GM12875 (cell line): Measurements from ENCODE around the gene FCGR3B.
"Not testable (repeated sequence)": the region's sequence is repeated elsewhere in the genome, so short reads cannot be mapped to it uniquely, and the experiment has no call there.

Source experiments
- H3K4me3 ChIP-seq: one replicate; pipeline ENCODE4 v1.5.1; 2011; ENCODE audit warnings: low read depth, low read length, control low read depth
- TF ChIP-seq, protein P1 (sequence below): IDR thresholded peaks from 2 replicates; pipeline ENCODE4 v1.5.1; 2011; ENCODE audit warnings: low read depth, mild to moderate bottlenecking, control low read depth, inconsistent platforms, low read length, moderate library complexity, borderline replicate concordance; ENCODE audit not compliant: insufficient read depth

The FCGR3B gene

DNA sequence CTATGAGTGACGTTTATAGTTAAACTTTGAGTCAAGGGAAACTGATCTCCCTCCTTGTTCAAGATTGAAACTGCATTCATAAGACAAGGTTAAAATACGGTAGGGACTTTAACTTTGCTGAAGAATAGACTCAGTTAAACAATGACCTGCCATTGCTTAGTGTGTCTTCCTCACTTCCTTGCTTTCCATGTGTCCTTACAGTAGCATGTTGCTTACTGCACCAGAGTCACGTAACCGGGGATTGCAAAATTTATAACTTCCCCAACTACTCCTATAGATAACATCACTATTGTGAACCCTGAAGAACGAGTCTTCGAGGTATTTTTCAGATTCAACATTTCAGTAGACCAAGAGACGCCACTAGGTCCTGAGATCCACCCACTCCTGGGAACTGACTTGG is 22.6 kb upstream of the FCGR3B start:
- H3K4me3 ChIP-seq = not testable (repeated sequence)

DNA sequence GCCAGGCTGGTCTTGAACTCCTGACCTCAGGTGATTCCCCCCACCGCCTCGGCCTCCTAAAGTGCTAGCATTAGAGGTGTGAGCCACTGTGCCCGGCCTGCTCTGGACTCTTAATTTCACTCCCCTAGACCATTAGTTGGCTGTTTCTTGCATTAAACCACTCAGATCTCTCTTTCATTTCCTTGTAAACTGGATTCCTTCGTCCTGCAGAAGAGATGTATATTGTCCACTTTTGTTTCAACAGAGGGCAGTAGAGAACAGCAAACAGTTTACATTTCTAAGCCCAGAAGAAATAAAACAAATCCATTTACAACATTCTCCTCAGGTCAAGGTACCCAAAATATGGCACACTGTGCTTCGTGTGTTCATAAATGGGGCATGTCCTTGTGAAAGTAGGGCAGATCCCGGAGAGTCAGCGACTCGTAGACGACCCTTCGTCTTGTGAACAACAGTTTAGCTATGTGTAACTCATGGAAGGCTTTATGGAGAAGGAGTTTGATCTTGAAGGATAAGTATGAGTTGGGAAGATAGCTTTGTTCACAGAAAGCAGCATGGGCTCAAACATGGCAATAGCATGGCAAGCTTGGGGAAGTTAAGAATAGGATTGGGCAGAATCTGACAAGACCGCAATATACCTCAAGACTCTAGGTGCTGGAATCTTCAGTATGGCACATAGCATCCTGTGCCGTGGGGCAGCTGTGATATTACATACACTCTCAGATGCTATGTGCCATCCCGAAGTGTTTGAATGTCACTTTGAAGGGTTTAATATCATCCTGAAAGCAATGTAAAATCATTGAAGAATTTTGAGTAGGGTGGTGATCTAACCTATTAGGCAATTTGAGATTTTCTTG is 16.8 kb upstream of the FCGR3B start:
- TF ChIP-seq, protein P1, sequence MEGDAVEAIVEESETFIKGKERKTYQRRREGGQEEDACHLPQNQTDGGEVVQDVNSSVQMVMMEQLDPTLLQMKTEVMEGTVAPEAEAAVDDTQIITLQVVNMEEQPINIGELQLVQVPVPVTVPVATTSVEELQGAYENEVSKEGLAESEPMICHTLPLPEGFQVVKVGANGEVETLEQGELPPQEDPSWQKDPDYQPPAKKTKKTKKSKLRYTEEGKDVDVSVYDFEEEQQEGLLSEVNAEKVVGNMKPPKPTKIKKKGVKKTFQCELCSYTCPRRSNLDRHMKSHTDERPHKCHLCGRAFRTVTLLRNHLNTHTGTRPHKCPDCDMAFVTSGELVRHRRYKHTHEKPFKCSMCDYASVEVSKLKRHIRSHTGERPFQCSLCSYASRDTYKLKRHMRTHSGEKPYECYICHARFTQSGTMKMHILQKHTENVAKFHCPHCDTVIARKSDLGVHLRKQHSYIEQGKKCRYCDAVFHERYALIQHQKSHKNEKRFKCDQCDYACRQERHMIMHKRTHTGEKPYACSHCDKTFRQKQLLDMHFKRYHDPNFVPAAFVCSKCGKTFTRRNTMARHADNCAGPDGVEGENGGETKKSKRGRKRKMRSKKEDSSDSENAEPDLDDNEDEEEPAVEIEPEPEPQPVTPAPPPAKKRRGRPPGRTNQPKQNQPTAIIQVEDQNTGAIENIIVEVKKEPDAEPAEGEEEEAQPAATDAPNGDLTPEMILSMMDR = peak; percentile 36; the same call in 1 of the 2 replicates
- not testable (repeated sequence) for H3K4me3 ChIP-seq

DNA sequence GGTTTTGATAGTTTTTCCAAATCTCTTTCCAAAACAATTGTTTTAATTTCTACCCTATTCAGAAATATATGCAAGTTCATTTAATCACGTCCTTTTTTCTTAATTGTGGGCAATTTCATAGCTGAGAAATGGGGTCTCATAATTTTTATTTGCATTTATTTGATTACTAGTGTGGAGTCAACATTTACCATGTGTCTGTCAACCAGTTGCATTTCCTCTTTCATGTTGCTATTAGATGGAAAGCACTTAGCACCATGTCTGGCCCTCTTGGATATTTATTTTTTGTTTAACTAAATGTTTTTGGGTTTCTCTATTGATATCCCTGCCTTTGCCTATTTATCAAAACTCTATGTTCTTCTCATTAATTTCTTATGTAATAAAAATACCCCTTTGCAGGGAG is 13.9 kb upstream of the FCGR3B start:
- not testable (repeated sequence) for H3K4me3 ChIP-seq

DNA sequence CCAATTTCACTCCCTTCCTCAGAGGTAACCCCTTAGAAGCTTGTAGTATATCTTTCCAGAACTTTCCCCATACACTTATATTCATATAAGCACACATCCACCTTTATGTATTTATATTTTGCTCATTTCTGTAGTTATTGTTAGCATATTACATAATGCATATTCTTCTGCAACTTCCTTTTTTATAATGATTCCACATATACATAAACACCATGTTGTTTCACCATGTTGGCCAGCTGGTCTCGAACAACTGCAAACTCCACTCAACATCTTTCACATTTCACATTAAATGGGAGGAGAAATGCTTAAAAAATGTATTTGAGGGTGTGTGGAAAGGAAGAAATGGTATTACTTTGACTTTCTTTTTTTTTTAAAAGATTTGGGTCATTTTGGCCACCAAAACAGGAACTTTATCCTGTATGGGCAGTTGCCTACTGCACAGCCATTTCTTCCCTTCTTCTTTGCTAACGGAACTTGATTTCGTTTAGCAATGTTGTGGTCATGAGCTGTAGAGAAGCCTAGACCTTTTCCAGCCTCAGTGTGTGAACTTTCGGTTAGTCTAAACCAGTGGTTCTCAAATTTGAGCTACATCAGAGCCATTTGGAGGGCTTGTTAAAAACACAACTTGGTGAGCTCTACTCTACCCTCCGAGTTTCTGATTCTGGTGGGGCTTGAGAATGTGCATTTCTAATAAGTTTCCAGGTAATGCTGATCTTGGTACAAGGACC is 12.7 kb upstream of the FCGR3B start:
- not testable (repeated sequence) for H3K4me3 ChIP-seq

DNA sequence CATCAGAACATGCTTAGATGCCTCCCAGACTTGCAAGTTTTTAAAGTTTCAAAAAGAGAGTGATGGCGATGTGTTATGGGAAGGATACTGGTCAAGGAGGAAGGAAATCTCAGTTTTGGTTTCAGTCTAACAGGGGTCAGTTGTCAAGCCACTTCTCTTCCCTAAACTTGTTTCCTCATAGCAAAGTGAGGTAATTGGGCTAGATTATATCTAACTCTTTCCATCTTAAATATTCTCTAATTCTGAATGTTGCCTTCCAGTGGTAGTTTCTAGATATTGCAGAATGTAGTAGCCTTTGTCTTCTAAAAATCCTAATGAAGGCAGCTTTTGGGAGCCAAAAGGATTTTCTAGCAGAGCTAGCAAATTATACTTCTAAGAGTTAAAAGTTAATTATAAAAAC is 11.7 kb upstream of the FCGR3B start:
- not testable (repeated sequence) for H3K4me3 ChIP-seq

DNA sequence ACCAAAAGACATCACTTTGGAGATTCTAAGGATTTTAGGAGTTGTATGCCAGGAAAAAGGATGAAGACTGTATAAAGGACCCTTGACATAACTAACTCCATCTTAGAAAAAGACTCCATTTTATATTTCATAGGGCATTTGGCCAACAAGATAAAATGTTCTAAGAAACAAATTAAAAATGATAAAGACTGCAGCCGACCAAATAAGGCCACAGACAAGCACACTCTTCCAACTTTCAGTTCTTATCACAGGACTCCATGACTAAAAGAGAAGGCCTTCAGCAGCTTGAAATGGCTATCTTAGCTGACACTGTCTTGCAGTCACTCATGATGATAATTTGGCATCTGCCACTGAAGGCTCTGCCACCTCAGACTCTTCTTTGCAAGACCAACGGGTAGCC is 8.2 kb upstream of the FCGR3B start:
- H3K4me3 ChIP-seq = not testable (repeated sequence)

DNA sequence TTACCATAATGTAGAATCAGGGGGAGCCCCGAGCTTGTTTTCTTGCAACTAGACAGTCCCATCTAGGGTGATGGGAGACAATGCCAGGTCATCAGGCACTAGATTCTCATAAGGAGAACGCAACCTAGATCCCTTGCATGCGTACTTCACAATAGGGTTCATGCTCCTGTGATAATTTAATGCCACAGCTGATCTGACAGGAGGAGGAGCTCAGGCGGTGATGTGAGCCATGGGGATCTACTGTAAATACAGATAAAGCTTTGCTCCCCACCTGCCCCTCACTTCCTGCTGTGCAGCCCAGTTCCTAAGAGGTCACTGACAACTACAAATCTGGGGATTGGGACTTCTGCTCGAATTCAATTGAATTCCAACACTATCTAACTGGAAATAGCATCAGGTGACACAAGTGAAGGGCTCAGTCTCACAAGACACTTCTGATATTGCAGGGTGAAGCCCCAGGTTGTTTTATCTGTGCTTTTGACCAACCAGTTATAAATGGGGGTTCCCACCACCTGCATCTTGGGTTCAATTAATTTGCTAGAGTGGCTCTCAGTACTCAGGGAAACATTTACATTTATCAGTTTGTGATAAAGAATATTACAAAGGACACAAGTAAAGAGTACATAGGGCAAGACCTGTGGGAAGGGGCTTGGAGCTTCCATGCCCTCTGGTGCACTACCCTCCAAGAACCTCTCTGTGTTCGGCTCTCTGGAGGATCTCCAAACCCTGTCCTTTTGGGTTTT is 7.4 kb upstream of the FCGR3B start:
- not testable (repeated sequence) for H3K4me3 ChIP-seq

DNA sequence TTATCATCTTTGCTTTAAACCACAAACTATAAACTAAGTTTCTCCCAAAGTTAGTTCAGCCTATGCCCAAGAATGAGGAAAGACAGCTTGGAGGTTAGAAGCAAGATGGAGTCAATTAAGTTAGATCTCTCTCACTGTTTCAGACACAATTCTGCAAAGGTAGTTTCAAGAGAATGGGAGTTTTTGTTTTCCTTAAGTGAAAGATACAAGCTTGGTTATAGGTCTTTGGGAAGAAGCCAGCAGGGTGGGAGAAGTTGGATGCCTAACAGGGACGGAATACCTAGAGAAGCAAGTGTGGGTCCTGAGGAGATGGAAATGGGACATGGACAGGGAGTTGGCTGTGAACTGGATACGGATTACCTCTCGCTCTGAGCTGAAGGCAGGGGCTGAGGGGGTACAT is 6.0 kb upstream of the FCGR3B start:
- not testable (repeated sequence) for H3K4me3 ChIP-seq

DNA sequence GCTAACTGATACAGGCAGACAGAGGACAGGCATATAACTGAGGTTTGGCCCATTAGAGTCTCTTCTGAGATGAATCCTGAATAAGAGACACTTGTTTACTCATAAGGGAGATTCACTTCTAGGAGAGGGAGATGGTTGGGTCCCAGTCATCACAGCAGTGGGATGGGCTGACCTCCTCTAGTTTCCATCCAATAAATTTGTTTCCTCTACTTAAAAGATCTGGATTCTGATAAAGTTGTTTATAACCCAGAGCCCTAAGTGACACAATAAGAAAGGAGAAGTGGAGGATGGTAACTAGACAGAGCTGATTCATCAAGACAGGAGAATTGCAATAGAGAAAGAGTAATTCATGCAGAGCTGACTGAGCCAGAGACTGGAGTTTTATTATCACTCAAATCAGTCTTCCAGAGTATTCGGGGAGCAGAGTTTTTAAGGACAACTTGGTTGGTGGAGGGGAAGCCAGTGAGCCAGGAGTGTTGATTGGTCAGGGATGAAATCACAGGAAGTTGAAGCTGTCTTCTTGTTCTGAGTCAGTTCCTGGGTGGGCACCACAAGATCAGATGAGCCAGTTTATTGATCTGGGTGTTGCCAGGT is 5.3 kb upstream of the FCGR3B start:
- not testable (repeated sequence) for H3K4me3 ChIP-seq

DNA sequence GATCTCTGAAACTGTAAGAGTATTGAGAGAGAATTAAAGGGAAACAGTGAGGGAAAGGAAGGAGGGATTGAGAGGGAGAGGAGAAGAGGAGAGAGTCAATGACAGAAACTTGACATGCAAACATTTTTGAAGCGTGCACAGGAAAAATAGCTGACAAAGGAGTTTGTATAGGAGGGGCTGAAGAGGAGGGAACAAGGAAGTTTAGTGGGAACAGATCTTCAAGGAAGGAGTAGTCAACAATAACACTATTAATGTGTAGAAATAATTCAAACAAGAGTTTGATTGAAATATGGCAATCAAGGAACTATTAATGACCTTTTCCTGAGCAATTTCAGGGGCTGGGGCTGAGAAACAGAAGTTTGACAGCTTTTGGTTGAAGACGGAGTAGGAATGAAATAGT is 4.0 kb upstream of the FCGR3B start:
- not testable (repeated sequence) for H3K4me3 ChIP-seq

DNA sequence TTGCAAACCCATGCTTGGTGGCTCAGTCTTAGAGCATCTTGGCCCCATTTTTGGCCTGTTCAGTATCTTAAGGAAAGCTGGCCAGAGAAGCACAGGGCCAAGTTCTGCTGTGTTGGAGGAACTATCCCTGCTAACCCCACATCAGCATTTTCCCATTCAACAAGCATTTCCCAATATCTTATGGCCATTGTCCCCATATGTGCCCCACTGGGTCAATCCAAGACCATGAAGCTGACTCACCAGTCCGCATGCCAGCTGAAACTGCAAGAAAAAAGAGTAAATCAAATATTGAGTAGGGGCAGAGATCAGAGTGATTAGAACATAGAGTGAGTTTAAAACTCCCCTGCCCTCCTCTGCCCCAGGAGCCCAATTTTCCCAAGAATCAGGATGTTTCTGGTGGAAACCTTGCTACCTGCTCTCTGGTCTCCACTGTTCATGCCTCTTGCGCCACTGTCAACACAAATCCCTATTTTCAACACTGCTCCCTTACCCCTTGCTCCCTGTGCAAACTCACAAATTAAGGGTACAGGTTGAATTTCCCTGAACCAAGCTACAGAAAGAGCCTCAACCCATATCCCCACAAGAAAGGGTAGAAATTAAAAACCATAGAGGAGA is 741 bp downstream of the FCGR3B start:
- not testable (repeated sequence) for H3K4me3 ChIP-seq

DNA sequence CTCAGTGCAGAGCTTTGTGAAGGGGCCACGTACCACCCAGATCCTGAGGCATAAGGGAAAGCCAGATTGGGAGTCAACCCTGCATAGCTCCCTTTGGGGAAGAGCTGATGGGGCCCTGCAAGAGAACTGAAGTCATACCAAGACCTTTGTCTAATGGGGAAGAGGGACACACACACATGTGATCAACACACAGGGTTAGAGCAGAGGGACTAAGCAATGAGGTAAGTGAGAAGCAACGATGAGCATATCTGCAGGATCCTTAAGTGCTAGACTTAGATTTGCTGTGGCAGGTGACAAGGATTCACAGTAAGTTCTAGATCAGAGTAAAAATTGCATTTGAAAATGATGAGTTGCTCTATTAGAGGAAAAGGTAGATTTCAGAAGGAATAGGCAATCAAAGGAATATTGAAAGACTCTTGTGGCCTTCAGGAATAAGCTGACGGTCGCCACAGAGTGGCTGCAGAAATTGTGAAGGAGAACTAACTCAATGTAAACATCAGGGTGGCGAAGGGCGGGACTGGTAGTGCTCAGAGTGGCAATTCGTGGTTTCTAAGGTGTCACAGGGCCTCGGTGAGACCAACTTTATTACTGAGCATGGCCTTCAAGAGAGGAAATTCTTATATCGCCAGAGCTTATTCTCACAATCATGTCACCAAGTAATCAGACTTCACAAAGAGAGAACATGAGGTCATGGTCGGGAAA is 4.4 kb downstream of the FCGR3B start:
- H3K4me3 ChIP-seq = not testable (repeated sequence)

DNA sequence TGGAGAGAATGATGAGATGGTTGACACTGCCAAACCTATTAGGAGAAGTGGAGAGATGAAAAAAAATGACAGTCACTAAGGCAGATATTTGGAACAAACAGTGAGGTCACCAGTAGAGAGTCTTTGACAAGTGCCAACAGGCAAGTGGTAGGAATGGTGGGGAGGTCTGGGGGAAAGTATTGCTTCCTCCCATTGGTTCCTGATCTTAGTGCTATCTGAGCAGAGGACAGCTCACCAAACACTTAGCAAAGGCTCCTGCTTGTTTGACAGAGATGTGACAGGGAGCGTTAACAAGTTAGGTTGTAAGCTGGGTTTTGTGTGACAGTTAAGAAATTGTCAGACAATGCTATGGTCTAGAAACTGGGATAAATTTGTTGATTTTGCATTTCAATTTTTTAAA is 6.4 kb downstream of the FCGR3B start:
- H3K4me3 ChIP-seq = not testable (repeated sequence)

DNA sequence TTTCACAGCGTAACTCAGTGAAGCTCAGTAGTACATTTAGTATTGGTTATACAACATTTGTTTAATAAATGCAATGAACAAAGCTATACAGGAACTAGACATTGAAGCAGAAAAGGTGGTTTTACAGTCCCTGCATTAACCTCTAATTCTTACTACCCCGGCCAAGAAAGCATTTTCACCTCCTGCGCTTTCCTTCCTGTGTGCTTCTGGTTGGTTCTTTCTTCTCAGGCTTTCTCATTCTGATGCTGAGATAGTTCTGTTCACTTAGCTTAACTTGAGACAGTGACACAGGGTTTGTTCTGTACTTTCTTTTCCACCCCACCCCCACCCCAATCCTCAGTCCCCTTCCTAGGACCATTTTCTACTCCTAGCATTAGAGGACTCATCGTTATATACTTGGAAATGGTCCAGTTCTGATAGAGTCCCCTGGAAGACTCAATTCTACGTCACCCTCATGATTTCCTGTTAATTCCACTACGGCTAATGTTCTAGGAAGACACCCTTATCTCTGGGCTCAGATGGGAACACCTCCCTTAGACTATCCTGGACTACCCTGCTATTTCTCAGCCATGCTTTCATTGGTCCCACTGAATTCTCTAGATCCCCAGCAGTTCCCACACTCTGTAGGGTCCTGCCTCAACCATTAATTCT is 7.5 kb downstream of the FCGR3B start:
- H3K4me3 ChIP-seq = not testable (repeated sequence)

DNA sequence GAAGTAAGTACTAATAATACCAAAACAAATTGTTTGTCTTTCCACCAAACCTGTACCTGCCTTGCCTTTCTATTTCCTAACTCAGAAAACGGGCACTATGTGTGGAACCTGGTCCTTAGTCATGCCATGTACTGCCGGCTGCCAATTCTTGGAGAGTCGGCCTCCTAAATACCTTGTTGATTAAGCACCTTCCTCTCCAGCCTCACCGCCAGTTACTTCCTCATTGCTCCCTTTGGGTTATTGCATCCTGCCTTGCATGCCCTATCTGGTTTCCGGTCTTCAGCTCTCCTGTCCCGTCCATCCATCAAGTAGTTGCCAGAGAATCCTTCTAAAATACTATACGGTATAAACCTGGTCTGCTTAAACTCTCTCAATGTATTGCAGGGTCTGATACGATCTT is 8.9 kb downstream of the FCGR3B start:
- not testable (repeated sequence) for H3K4me3 ChIP-seq

DNA sequence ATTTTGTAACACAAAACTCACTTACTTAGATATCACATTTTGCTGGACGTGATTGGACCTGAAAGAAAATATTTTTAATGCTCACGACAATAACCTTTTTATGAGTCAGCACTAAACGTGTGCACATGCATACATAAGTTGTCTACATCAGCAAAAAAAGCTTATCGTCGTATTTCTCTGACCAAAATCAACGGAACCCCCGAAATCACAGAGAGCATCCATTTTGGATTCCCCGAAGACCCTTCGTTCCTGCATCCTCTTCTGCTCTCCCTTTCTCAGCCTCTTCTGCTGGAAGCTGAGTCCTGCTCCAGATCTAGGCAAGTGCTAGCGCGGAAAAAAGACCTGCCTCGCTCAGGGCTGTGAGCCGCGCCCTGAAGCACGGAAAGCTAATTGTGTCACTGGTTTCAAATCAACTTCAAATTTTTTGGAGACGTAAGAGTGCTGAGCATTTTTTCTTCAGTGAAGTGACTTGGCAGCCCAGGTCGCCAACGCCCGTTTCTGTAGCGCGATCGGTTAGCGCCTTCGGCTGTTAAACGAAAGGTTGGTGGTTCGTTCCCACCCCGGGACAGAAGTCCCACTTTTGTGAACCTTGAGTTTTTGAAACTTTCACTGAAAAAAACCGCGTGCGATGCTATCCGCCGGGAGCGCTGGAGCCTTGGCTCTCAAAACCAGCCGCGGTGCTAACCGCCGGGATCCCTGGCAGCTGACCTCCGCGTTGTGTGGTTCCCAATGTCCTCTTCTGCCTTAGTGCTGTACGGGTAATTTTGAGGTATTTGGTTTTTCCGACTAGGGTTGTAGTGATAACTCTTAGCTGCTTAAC is 9.6 kb downstream of the FCGR3B start:
- peak overlapping the region; percentile 58 for H3K4me3 ChIP-seq

DNA sequence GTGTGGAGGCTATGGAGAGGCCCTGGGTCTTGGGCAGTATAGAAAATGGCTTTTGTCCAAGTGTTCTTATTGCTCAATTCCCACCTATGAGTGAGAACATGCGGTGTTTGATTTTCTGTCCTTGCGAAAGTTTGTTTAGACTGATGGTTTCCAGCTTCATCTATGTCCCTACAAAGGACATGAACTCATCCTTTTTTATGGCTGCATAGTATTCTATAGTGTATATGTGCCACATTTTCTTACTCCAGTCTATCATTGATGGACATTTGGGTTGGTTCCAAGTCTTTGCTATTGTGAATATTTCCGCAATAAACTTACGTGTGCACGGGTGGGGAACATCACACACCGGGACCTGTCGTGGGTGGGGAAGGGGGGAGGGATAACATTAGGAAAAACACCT is 10.6 kb downstream of the FCGR3B start:
- H3K4me3 ChIP-seq = not testable (repeated sequence)
